DOHH2 (cell line): Measurements from ENCODE around the gene DPYSL5.

Experiments
- H3F3A ChIP-seq: fragments of 200-600 bp; sonication (generic), shearing (Covaris generic); 2 replicates; pipeline ENCODE4 v1.6.0; 2016; ENCODE audit warnings: antibody characterized with exemption, mild to moderate bottlenecking; ENCODE audit not compliant: control insufficient read depth, insufficient read depth
- H3K27ac ChIP-seq: fragments of 200-600 bp; sonication (generic); 2 replicates; pipeline ENCODE4 v1.5.1; 2014; ENCODE audit warnings: low read depth, mild to moderate bottlenecking, low read length, moderate library complexity
- H3K27me3 ChIP-seq: fragments of 200-600 bp; sonication (generic); 2 replicates; pipeline ENCODE4 v1.6.1; 2014; ENCODE audit warnings: mild to moderate bottlenecking, low read length, mixed read lengths; ENCODE audit not compliant: control insufficient read depth
- H3K36me3 ChIP-seq: fragments of 200-600 bp; sonication (generic); 2 replicates; pipeline ENCODE4 v1.6.1; 2014; ENCODE audit warnings: mild to moderate bottlenecking, low read length, moderate library complexity, mixed read lengths; ENCODE audit not compliant: control insufficient read depth
- H3K4me1 ChIP-seq: fragments of 200-600 bp; sonication (generic); 2 replicates; pipeline ENCODE4 v1.6.1; 2014; ENCODE audit warnings: mild to moderate bottlenecking, low read length, mixed read lengths; ENCODE audit not compliant: control insufficient read depth
- H3K4me2 ChIP-seq: fragments of 200-600 bp; sonication (generic); 2 replicates; pipeline ENCODE4 v1.6.0; 2014; ENCODE audit warnings: mild to moderate bottlenecking, low read length, moderate library complexity
- H3K4me3 ChIP-seq: fragments of 200-600 bp; sonication (generic); 2 replicates; pipeline ENCODE4 v1.5.1; 2014; ENCODE audit warnings: mild to moderate bottlenecking, low read length, mixed read lengths
- H3K79me2 ChIP-seq: fragments of 200-600 bp; sonication (generic); 2 replicates; pipeline ENCODE4 v1.6.1; 2014; ENCODE audit warnings: mild to moderate bottlenecking, low read length, mixed read lengths; ENCODE audit not compliant: control insufficient read depth
- H3K9me2 ChIP-seq: fragments of 200-600 bp; sonication (generic); replicated peaks from 2 replicates; pipeline ENCODE4 v1.6.1; 2014; ENCODE audit warnings: mild to moderate bottlenecking, low read length, mixed read lengths; ENCODE audit not compliant: control insufficient read depth
- H3K9me3 ChIP-seq: fragments of 200-600 bp; sonication (generic); 2 replicates; pipeline ENCODE4 v1.6.1; 2014; ENCODE audit warnings: antibody characterized with exemption, low read length, mixed read lengths; ENCODE audit not compliant: control insufficient read depth, insufficient read depth
- H4K20me1 ChIP-seq: fragments of 200-600 bp; sonication (generic); 2 replicates; pipeline ENCODE4 v1.6.0; 2014; ENCODE audit warnings: low read depth, mild to moderate bottlenecking, antibody characterized with exemption, low read length, moderate library complexity; ENCODE audit not compliant: control insufficient read depth, insufficient read depth
- EZH2phosphoT487 ChIP-seq: fragments of 200-600 bp; sonication (generic); IDR thresholded peaks from 2 replicates; pipeline ENCODE4 v1.6.1; 2017; ENCODE audit warnings: borderline replicate concordance, mild to moderate bottlenecking, antibody characterized with exemption, low read length, moderate library complexity, mixed read lengths
- TF ChIP-seq, protein P1 (sequence below): fragments of 200-600 bp; sonication (generic); IDR thresholded peaks from one replicate; pipeline ENCODE4 v1.5.1; 2014; ENCODE audit warnings: antibody characterized with exemption, mild to moderate bottlenecking, low read depth, low read length; ENCODE audit not compliant: poor library complexity, severe bottlenecking

The DPYSL5 gene

DNA sequence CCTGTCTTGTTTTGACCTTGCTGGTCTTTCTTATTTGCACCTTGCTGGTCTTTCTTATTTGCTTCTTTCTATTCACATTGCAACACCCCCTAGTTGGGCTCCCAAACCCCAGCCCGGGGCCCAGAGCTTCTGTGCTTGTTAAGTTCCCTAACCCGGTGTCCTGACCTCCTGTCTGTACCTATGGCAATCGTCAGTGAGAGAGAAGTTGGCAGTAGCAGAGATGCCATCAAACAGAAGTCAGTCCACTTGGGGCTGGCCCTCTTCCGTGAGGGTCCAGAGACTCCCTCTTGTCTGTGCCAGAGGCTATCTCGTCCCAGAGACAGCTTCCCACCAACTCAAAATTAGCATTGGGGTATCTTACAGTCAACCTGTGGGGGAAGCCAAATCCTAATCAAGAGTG, 55.7 kb downstream of the DPYSL5 start:
- Histone ChIP-seq H3K36me3 (no peaks in the 10 kb centered on the region), H3K4me2 (no peak overlapping the region), H3K4me3 (no peak overlapping the region), H4K20me1 (no peaks in the 10 kb centered on the region), H3F3A (no peaks in the 10 kb centered on the region), H3K9me3 (no peaks in the 10 kb centered on the region), H3K9me2 (no peaks in the 10 kb centered on the region), H3K4me1 (peaks cover 9% of the 10 kb centered on the region), H3K27ac (no peak overlapping the region), H3K27me3 (peaks cover 3% of the 10 kb centered on the region; the same call in 1 of the 2 replicates), H3K79me2 (no peaks in the 10 kb centered on the region)
- TF ChIP-seq EZH2phosphoT487 = no peak
- TF ChIP-seq, protein P1, sequence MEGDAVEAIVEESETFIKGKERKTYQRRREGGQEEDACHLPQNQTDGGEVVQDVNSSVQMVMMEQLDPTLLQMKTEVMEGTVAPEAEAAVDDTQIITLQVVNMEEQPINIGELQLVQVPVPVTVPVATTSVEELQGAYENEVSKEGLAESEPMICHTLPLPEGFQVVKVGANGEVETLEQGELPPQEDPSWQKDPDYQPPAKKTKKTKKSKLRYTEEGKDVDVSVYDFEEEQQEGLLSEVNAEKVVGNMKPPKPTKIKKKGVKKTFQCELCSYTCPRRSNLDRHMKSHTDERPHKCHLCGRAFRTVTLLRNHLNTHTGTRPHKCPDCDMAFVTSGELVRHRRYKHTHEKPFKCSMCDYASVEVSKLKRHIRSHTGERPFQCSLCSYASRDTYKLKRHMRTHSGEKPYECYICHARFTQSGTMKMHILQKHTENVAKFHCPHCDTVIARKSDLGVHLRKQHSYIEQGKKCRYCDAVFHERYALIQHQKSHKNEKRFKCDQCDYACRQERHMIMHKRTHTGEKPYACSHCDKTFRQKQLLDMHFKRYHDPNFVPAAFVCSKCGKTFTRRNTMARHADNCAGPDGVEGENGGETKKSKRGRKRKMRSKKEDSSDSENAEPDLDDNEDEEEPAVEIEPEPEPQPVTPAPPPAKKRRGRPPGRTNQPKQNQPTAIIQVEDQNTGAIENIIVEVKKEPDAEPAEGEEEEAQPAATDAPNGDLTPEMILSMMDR = no peak

DNA sequence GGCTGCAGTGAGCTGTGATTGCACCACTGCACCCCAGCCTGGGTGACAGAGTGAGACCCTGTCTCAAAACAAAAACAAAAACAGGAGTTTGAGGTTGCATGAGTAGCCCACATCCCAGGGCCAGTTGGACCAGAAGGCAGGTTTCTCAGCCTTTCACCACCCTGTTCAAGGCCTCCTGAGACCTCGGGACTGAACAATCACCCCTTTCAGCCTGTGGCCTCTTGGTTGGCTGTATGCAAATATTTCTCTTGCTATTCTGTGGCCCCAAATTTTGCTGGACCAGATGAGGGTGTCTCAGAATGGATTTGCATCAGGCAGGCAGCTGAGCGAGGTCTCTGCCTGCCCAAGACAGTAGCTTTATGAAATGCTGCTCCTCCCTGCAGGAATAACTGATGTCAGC, 56.9 kb downstream of the DPYSL5 start:
- H3K79me2 ChIP-seq = no peaks in the 10 kb centered on the region
- H3K9me3 ChIP-seq = no peaks in the 10 kb centered on the region
- peaks cover 3% of the 10 kb centered on the region; the same call in 1 of the 2 replicates for H3K27me3 ChIP-seq
- no peaks in the 10 kb centered on the region for H3K9me2 ChIP-seq
- no peak overlapping the region for H3K27ac ChIP-seq
- H3K4me2 ChIP-seq = no peak overlapping the region
- peaks cover 9% of the 10 kb centered on the region for H3K4me1 ChIP-seq
- H3K4me3 ChIP-seq = no peak overlapping the region
- H3K36me3 ChIP-seq = no peaks in the 10 kb centered on the region
- no peaks in the 10 kb centered on the region for H4K20me1 ChIP-seq
- no peaks in the 10 kb centered on the region for H3F3A ChIP-seq
- no peak for TF ChIP-seq EZH2phosphoT487
- TF ChIP-seq, protein P1 = no peak

DNA sequence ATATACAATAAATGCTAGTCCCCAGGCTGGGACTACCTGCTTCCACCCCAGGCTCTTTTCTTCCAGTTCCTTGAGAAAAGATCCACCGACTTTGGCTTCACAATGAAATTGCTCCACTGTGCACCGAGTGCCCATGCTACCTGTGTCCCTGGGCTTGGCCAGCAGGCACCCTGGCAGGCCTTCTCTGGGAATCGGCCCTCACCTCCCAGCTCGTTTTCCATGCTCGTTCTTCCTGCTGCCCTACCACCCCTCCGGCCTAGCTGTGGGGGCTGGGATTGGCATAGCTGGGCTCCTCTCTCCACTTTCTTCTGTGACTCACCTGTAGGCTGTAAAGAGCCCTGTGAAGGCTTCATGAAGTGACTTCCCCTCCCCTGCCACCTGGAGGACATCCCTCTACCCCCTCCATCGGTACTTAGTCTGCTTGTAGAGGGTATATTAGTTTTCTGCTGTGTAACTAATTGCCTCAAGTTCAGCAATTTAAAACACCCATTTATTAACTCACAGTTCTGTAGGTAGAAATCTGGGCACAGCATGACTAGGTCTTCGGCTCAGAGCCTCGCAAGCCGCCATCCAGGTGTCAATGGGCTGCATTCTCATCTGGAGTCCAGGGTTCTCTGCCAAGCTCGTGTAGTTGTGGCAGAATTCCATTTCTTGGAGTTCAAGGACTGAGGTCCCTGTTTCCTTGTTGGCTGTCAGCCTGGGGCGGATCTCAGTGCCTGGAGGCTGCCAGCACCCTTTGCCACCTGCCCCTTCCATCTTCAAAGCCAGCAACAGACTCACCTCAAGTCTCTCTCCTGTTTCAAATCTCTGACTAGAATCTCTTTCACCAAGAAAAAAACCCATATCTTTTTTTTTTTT, 57.6 kb downstream of the DPYSL5 start:
- no peak overlapping the region for H3K4me2 ChIP-seq
- H3K27me3 ChIP-seq = peaks cover 3% of the 10 kb centered on the region; the same call in 1 of the 2 replicates
- no peaks in the 10 kb centered on the region for H3K36me3 ChIP-seq
- H3K4me1 ChIP-seq = peaks cover 9% of the 10 kb centered on the region
- H3K79me2 ChIP-seq = no peaks in the 10 kb centered on the region
- H4K20me1 ChIP-seq = no peaks in the 10 kb centered on the region
- H3K27ac ChIP-seq = no peak overlapping the region
- H3K9me3 ChIP-seq = no peaks in the 10 kb centered on the region
- no peaks in the 10 kb centered on the region for H3F3A ChIP-seq
- TF ChIP-seq, protein P1 = no peak
- TF ChIP-seq EZH2phosphoT487 = no peak
- no peaks in the 10 kb centered on the region for H3K9me2 ChIP-seq
- H3K4me3 ChIP-seq = no peak overlapping the region
